ENCODE results near the gene CHST9.

CHST9 gene

GRCh38 chr18:26874283-26874682 lies 310.8 kb downstream of the CHST9 start:
- Histone ChIP-seq H3K4me3 (ENCODE audit: low read depth in 1 of 2, low read length in 2 of 2) (no peak overlapping the region), H3K4me1 (ENCODE audit: insufficient read depth, low read length) (peaks cover 11% of the 10 kb centered on the region), H2AFZ (ENCODE audit: low read depth, low read length) (peak overlapping the region; percentile 19; the same call in 1 of the 2 replicates), H3K36me3 (ENCODE audit: insufficient read depth, low read length) (no peaks in the 10 kb centered on the region), H4K20me1 (ENCODE audit: insufficient read depth, low read length) (no peaks in the 10 kb centered on the region), H3K9ac (ENCODE audit: low read depth, low read length) (no peak overlapping the region), H3K9me3 (ENCODE audit: insufficient read depth, low read length, severe bottlenecking) (no peaks in the 10 kb centered on the region), H3K4me2 (ENCODE audit: insufficient read depth, low read length) (no peak overlapping the region), H3K79me2 (ENCODE audit: insufficient read depth, low read length) (no peaks in the 10 kb centered on the region), H3K27ac (ENCODE audit: low read length) (no peak overlapping the region), H3K27me3 (ENCODE audit: insufficient read depth, low read length, poor library complexity) (no peaks in the 10 kb centered on the region)
- no peak for DNase-seq
- no peak for ATAC-seq (ENCODE audit: insufficient read depth, low read depth)
- TF ChIP-seq EZH2 (IDR thresholded peaks at IDR 0.05; ENCODE audit: borderline replicate concordance, low read depth, low read length, severe bottlenecking), result no peak
- TF ChIP-seq CTCF (IDR thresholded peaks at IDR 0.05; ENCODE audit: borderline replicate concordance, extremely low read depth, low read length, poor library complexity, severe bottlenecking), result no peak

GRCh38 chr18:26869640-26870039 lies 315.5 kb downstream of the CHST9 start:
- H3K4me3 ChIP-seq (ENCODE audit: low read depth in 1 of 2, low read length in 2 of 2), result no peak overlapping the region
- no peaks in the 10 kb centered on the region for H3K9me3 ChIP-seq (ENCODE audit: insufficient read depth, low read length, severe bottlenecking)
- ATAC-seq (ENCODE audit: insufficient read depth, low read depth) (no peak), DNase-seq (no peak)
- no peaks in the 10 kb centered on the region for H3K79me2 ChIP-seq (ENCODE audit: insufficient read depth, low read length)
- H3K9ac ChIP-seq (ENCODE audit: low read depth, low read length), result no peak overlapping the region
- no peaks in the 10 kb centered on the region for H3K27me3 ChIP-seq (ENCODE audit: insufficient read depth, low read length, poor library complexity)
- H3K27ac ChIP-seq (ENCODE audit: low read length), result no peak overlapping the region
- no peak for TF ChIP-seq EZH2 (IDR thresholded peaks at IDR 0.05; ENCODE audit: borderline replicate concordance, low read depth, low read length, severe bottlenecking)
- TF ChIP-seq CTCF (IDR thresholded peaks at IDR 0.05; ENCODE audit: borderline replicate concordance, extremely low read depth, low read length, poor library complexity, severe bottlenecking), result no peak
- no peak overlapping the region; the same call in 1 of the 2 replicates for H2AFZ ChIP-seq (ENCODE audit: low read depth, low read length)
- no peaks in the 10 kb centered on the region for H4K20me1 ChIP-seq (ENCODE audit: insufficient read depth, low read length)
- H3K4me1 ChIP-seq (ENCODE audit: insufficient read depth, low read length), result no peaks in the 10 kb centered on the region
- no peaks in the 10 kb centered on the region for H3K36me3 ChIP-seq (ENCODE audit: insufficient read depth, low read length)
- no peak overlapping the region for H3K4me2 ChIP-seq (ENCODE audit: insufficient read depth, low read length)

GRCh38 chr18:26868968-26869586 lies 316.0 kb downstream of the CHST9 start:
- H3K9me3 ChIP-seq (ENCODE audit: insufficient read depth, low read length, severe bottlenecking), result no peaks in the 10 kb centered on the region
- H3K9ac ChIP-seq (ENCODE audit: low read depth, low read length), result no peak overlapping the region
- no peak overlapping the region for H3K4me2 ChIP-seq (ENCODE audit: insufficient read depth, low read length)
- H2AFZ ChIP-seq (ENCODE audit: low read depth, low read length), result no peak overlapping the region
- H3K27me3 ChIP-seq (ENCODE audit: insufficient read depth, low read length, poor library complexity), result no peaks in the 10 kb centered on the region
- H4K20me1 ChIP-seq (ENCODE audit: insufficient read depth, low read length), result no peaks in the 10 kb centered on the region
- TF ChIP-seq CTCF (IDR thresholded peaks at IDR 0.05; ENCODE audit: borderline replicate concordance, extremely low read depth, low read length, poor library complexity, severe bottlenecking), result no peak
- no peak for TF ChIP-seq EZH2 (IDR thresholded peaks at IDR 0.05; ENCODE audit: borderline replicate concordance, low read depth, low read length, severe bottlenecking)
- no peaks in the 10 kb centered on the region for H3K36me3 ChIP-seq (ENCODE audit: insufficient read depth, low read length)
- H3K79me2 ChIP-seq (ENCODE audit: insufficient read depth, low read length), result no peaks in the 10 kb centered on the region
- H3K4me3 ChIP-seq (ENCODE audit: low read depth in 1 of 2, low read length in 2 of 2), result no peak overlapping the region
- H3K27ac ChIP-seq (ENCODE audit: low read length), result no peak overlapping the region
- ATAC-seq (ENCODE audit: insufficient read depth, low read depth) (no peak), DNase-seq (no peak)
- H3K4me1 ChIP-seq (ENCODE audit: insufficient read depth, low read length), result no peaks in the 10 kb centered on the region

Data from DND-41 (cell line).